ENCODE data around the gene BLVRA.
"Not testable (repeated sequence)": the region's sequence is repeated elsewhere in the genome, so short reads cannot be mapped to it uniquely, and the experiment has no call there.

Gene BLVRA

GRCh38 chr7:43758029-43758821 lies at the start of gene BLVRA:
TSS of gene BLVRA (plus strand) at chr7:43758680. CDS start at chr7:43771159, 12,479 bp downstream.
- H3K4me1 ChIP-seq (ENCODE audit: insufficient read depth, insufficient read length), result no peaks in the 10 kb centered on the region
- H3K36me3 ChIP-seq (ENCODE audit: insufficient read depth, insufficient read length, low read length), result no peaks in the 10 kb centered on the region
- no peaks in the 10 kb centered on the region for H3K9me3 ChIP-seq (ENCODE audit: insufficient read depth, low read length)
- TF ChIP-seq YY1 (IDR thresholded peaks at IDR 0.05; ENCODE audit: insufficient read depth, insufficient read length), result no peak
- TF ChIP-seq SUZ12 (IDR thresholded peaks at IDR 0.05; ENCODE audit: extremely low read depth, insufficient read depth, insufficient read length), result no peak
- no peak for TF ChIP-seq ZNF274 (IDR thresholded peaks at IDR 0.05; ENCODE audit: low read depth, low read length)
- peak within 1 kb of the TSS; percentile 70 for H3K4me3 ChIP-seq (ENCODE audit: insufficient read length, low read depth)
- peaks cover 28% of the 10 kb centered on the region for H3K27me3 ChIP-seq (ENCODE audit: insufficient read depth, insufficient read length)
- peak within 1 kb of the TSS; percentile 87 for H3K9ac ChIP-seq (ENCODE audit: insufficient read length, low read depth)
- no peak for DNase-seq (ENCODE audit: low read depth, low spot score)

GRCh38 chr7:43711503-43711902 lies 47.0 kb upstream of the BLVRA start:
- peaks cover 31% of the 10 kb centered on the region for H3K9me3 ChIP-seq (ENCODE audit: insufficient read depth, low read length)
- H3K27me3 ChIP-seq (ENCODE audit: insufficient read depth, insufficient read length), result no peaks in the 10 kb centered on the region
- peaks cover 11% of the 10 kb centered on the region for H3K36me3 ChIP-seq (ENCODE audit: insufficient read depth, insufficient read length, low read length)
- no peak overlapping the region for H3K9ac ChIP-seq (ENCODE audit: insufficient read length, low read depth)
- H3K4me3 ChIP-seq (ENCODE audit: insufficient read length, low read depth), result no peak overlapping the region
- TF ChIP-seq SUZ12 (IDR thresholded peaks at IDR 0.05; ENCODE audit: extremely low read depth, insufficient read depth, insufficient read length) (no peak), ZNF274 (IDR thresholded peaks at IDR 0.05; ENCODE audit: low read depth, low read length) (no peak), YY1 (IDR thresholded peaks at IDR 0.05; ENCODE audit: insufficient read depth, insufficient read length) (no peak)
- no peaks in the 10 kb centered on the region for H3K4me1 ChIP-seq (ENCODE audit: insufficient read depth, insufficient read length)
- DNase-seq (ENCODE audit: low read depth, low spot score), result no peak

GRCh38 chr7:43715966-43716365 lies 42.5 kb upstream of the BLVRA start:
- not testable (repeated sequence) for H3K27me3 ChIP-seq (ENCODE audit: insufficient read depth, insufficient read length); H3K4me1 ChIP-seq (ENCODE audit: insufficient read depth, insufficient read length); H3K9ac ChIP-seq (ENCODE audit: insufficient read length, low read depth); DNase-seq (ENCODE audit: low read depth, low spot score); H3K4me3 ChIP-seq (ENCODE audit: insufficient read length, low read depth)
- Histone ChIP-seq H3K36me3 (ENCODE audit: insufficient read depth, insufficient read length, low read length) (peaks cover 17% of the 10 kb centered on the region), H3K9me3 (ENCODE audit: insufficient read depth, low read length) (peaks cover 19% of the 10 kb centered on the region; the same call in 1 of the 2 replicates)

DNA sequence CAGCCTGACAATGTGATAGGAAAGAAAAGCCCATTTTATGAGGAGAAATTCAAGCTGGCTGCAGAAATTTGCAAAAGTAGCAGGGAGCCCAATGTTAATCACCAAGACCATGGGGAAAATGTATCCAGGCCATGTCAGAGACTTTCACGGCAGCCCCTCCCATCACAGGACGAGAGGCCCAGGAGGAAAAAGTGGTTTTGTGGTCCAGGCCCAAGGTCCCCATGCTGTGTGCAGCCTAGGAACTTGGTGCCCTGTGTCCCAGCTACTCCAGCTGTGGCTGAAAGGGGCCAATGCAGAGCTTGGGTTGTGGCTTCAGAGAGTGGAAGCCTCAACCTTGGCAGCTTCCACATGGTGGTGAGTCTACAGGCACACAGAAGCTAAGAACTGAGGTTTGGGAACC lies 41.9 kb upstream of the BLVRA start:
- H3K36me3 ChIP-seq (ENCODE audit: insufficient read depth, insufficient read length, low read length), result peaks cover 17% of the 10 kb centered on the region

GRCh38 chr7:43721193-43721806 lies 37.2 kb upstream of the BLVRA start:
- no peak overlapping the region for H3K4me3 ChIP-seq (ENCODE audit: insufficient read length, low read depth)
- peaks cover 13% of the 10 kb centered on the region for H3K36me3 ChIP-seq (ENCODE audit: insufficient read depth, insufficient read length, low read length)
- no peak for TF ChIP-seq ZNF274 (IDR thresholded peaks at IDR 0.05; ENCODE audit: low read depth, low read length)
- TF ChIP-seq SUZ12 (IDR thresholded peaks at IDR 0.05; ENCODE audit: extremely low read depth, insufficient read depth, insufficient read length), result no peak
- no peak for TF ChIP-seq YY1 (IDR thresholded peaks at IDR 0.05; ENCODE audit: insufficient read depth, insufficient read length)
- no peak overlapping the region for H3K9ac ChIP-seq (ENCODE audit: insufficient read length, low read depth)
- no peaks in the 10 kb centered on the region for H3K4me1 ChIP-seq (ENCODE audit: insufficient read depth, insufficient read length)
- H3K9me3 ChIP-seq (ENCODE audit: insufficient read depth, low read length), result peaks cover 19% of the 10 kb centered on the region; the same call in 1 of the 2 replicates
- no peaks in the 10 kb centered on the region for H3K27me3 ChIP-seq (ENCODE audit: insufficient read depth, insufficient read length)
- DNase-seq (ENCODE audit: low read depth, low spot score), result no peak

More for the DNA sequence above, 41.9 kb upstream of the BLVRA start:
- H3K4me3 ChIP-seq (ENCODE audit: insufficient read length, low read depth), result no peak overlapping the region
- no peak for DNase-seq (ENCODE audit: low read depth, low spot score)
- no peaks in the 10 kb centered on the region for H3K27me3 ChIP-seq (ENCODE audit: insufficient read depth, insufficient read length)
- H3K9ac ChIP-seq (ENCODE audit: insufficient read length, low read depth), result no peak overlapping the region
- no peak for TF ChIP-seq YY1 (IDR thresholded peaks at IDR 0.05; ENCODE audit: insufficient read depth, insufficient read length)
- TF ChIP-seq ZNF274 (IDR thresholded peaks at IDR 0.05; ENCODE audit: low read depth, low read length), result no peak
- TF ChIP-seq SUZ12 (IDR thresholded peaks at IDR 0.05; ENCODE audit: extremely low read depth, insufficient read depth, insufficient read length), result no peak
- H3K9me3 ChIP-seq (ENCODE audit: insufficient read depth, low read length), result peaks cover 19% of the 10 kb centered on the region; the same call in 1 of the 2 replicates
- no peaks in the 10 kb centered on the region for H3K4me1 ChIP-seq (ENCODE audit: insufficient read depth, insufficient read length)

DNA sequence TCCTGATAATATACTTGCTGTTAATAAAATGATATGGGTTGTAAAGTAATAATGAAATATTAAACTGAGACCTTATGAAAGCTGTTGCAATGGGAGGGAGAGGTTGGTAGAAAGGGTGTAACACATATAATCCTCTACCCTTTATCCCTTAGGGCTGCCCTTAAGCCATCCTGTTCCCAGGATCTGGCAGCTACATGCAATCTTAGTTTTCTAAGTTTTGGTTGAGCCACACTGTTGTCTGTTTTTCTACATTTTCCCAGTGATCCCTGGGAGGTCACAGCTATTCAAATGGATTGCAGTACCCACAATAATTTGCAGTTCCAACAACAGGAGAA lies 35.5 kb upstream of the BLVRA start:
- Histone ChIP-seq H3K27me3 (ENCODE audit: insufficient read depth, insufficient read length) (no peaks in the 10 kb centered on the region), H3K4me1 (ENCODE audit: insufficient read depth, insufficient read length) (no peaks in the 10 kb centered on the region), H3K9ac (ENCODE audit: insufficient read length, low read depth) (no peak overlapping the region), H3K9me3 (ENCODE audit: insufficient read depth, low read length) (peaks cover 6% of the 10 kb centered on the region; the same call in 1 of the 2 replicates), H3K4me3 (ENCODE audit: insufficient read length, low read depth) (no peak overlapping the region), H3K36me3 (ENCODE audit: insufficient read depth, insufficient read length, low read length) (peaks cover 12% of the 10 kb centered on the region)
- DNase-seq (ENCODE audit: low read depth, low spot score), result no peak
- TF ChIP-seq ZNF274 (IDR thresholded peaks at IDR 0.05; ENCODE audit: low read depth, low read length) (no peak), YY1 (IDR thresholded peaks at IDR 0.05; ENCODE audit: insufficient read depth, insufficient read length) (no peak), SUZ12 (IDR thresholded peaks at IDR 0.05; ENCODE audit: extremely low read depth, insufficient read depth, insufficient read length) (no peak)

- TF ChIP-seq YY1 (IDR thresholded peaks at IDR 0.05; ENCODE audit: insufficient read depth, insufficient read length) (no peak), SUZ12 (IDR thresholded peaks at IDR 0.05; ENCODE audit: extremely low read depth, insufficient read depth, insufficient read length) (no peak), ZNF274 (IDR thresholded peaks at IDR 0.05; ENCODE audit: low read depth, low read length) (no peak)
- no peaks in the 10 kb centered on the region for H3K27me3 ChIP-seq (ENCODE audit: insufficient read depth, insufficient read length)
- H3K9me3 ChIP-seq (ENCODE audit: insufficient read depth, low read length), result no peaks in the 10 kb centered on the region
- peaks cover 10% of the 10 kb centered on the region for H3K36me3 ChIP-seq (ENCODE audit: insufficient read depth, insufficient read length, low read length)
- H3K9ac ChIP-seq (ENCODE audit: insufficient read length, low read depth), result no peak overlapping the region
- no peak overlapping the region for H3K4me3 ChIP-seq (ENCODE audit: insufficient read length, low read depth)
- DNase-seq (ENCODE audit: low read depth, low spot score), result no peak
- no peaks in the 10 kb centered on the region for H3K4me1 ChIP-seq (ENCODE audit: insufficient read depth, insufficient read length)
Observed at GRCh38 chr7:43725251-43725650, 33.2 kb upstream of the BLVRA start.
